ENCODE results near the gene NUTF2. TPM values are rescaled to one million over a fixed set of nuclear protein-coding genes. Genes with fewer than 3 reads are reported as not detected.

Gene NUTF2
- 87.6 TPM for total RNA-seq
- long read RNA-seq, transcript NUTF2-206 (5 exons, 1,119 nt), result minor isoform, 7 of 56 reads
- long read RNA-seq, transcript NUTF2-201 (5 exons, 2,321 nt), result major isoform, 44 of 56 reads
- long read RNA-seq, partial matches to known transcripts, result 0 of 56 reads
- long read RNA-seq, other reads (novel, unspliced or antisense), result 4 of 56 reads

DNA sequence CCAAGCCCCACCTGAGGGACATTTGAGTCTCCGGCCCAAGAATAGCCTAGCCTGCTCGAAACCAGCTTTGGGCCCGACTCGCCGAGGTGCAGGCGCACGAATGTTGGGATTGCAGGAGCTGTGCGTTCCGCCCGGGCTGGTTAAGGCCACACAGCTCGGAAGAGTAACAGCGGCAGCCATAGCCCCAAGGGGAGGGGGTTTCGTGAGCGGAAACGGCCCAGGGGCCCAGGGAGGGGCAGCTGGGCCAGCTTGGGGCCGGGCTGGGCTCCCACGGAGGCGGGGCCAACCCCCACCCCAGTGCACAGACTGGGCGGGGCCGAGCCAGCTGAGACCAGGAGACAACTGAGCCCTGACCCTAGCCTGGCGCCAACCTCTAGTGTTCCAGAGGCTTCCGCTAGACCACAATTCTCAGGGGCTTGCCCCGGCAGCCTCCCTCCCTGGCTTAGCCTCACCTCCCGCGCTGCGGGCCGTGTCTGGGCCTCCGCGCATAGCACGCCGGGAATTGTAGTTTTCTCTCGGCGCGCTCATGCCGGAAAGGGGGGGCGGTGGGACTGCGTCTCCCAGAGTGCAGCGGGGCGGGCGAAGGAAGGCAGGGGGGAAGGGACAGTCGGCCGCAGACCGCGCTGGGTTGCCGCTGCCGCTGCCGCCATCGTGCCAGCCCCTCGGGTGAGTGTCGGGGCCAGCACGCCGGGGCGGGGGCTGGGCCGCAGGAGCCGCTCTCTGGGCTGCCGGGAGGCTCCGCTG is at the start of gene NUTF2:
TSS of gene NUTF2 (plus strand) at position 614 of the 744 bp plus-strand sequence. CDS start 18,198 bp downstream, outside the sequence.
- peak; percentile 99 for DNase-seq (ENCODE audit: low spot score)

DNA sequence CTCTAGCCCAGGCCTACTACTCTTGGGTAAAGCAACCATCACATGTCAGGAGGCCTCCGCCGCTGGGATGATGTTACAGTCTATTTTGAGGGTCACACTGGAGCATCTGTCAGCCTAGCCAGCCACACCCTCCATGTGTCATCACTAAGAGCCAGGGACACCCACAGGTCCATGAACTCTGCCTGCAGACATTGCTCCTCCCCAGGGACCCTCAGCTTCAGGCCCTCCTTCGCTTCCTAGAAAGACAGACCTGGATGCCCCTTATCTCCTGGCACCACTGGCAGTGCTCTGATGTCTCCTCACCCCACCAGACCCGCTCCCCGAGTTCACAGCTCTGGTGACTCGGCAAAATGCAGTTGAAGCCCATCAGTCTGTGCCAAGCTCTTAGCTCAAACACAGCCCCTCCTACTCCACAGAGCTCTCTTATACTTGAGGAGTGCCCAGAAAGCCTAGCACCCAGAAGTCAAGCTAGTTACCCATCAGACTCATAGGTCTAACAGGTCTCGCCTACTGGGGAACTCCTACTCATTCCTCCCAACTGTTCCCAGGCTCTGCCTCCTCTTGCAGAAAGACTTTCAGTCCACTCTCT is 46.3 kb upstream of the NUTF2 start:
- no peak for DNase-seq (ENCODE audit: low spot score)

DNA sequence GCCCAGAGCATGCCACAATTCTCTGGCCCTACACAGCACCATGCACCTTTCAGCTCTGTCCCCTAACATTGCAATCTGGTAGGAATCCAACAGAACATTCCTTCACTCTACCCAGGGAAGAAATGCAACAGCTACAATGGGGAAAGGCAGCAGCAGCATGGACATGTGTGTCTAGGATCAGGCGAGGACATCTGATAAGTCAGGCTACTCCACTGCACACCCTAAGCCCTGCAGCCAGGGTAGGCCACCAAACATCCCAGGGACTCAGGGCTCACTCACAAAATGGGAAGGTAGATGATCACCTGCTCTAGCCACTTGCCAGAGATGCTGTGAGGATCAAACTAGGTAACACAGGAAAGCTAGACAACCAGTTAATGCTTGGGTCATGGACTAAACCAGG is 45.5 kb upstream of the NUTF2 start:
- no peak for DNase-seq (ENCODE audit: low spot score)

DNA sequence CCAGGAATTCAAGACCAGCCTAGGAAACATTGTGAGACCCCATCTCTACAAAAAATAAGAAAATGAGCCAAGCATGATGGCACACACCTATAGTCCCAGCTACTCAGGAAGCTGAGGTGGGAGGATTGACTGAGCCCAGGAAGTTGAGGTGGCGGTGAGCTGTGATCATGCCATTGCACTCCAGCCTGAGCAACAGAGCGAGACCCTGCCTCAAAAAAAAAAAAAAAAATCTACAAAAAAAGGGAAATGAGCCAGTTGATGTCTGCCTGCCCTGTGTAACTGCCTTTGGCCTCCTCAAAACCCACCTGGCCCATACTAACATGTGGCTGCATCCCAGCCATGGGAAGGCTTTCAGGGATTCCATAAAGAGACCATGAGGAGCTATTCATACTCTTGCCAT is 44.9 kb upstream of the NUTF2 start:
- DNase-seq (ENCODE audit: low spot score), result no peak

DNA sequence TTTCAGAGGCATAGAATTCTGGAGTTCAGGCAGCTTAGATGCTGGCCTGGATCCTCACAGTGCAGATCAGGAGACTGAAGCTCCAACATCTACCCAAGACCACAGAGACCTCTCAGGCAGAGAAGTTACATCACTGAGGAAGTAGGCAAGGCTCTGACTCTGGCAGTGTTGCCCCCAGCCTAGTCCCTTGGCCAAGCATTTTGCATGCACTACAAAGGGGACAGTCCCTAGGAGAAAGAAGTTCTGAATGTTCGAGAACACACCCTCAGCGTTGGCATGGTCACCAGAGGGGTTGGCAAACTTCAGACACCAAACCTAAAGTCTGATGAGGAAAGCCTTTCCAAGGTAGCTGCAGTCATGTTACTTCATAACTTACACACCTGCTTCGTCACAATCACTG is 42.8 kb upstream of the NUTF2 start:
- DNase-seq (ENCODE audit: low spot score), result no peak

DNA sequence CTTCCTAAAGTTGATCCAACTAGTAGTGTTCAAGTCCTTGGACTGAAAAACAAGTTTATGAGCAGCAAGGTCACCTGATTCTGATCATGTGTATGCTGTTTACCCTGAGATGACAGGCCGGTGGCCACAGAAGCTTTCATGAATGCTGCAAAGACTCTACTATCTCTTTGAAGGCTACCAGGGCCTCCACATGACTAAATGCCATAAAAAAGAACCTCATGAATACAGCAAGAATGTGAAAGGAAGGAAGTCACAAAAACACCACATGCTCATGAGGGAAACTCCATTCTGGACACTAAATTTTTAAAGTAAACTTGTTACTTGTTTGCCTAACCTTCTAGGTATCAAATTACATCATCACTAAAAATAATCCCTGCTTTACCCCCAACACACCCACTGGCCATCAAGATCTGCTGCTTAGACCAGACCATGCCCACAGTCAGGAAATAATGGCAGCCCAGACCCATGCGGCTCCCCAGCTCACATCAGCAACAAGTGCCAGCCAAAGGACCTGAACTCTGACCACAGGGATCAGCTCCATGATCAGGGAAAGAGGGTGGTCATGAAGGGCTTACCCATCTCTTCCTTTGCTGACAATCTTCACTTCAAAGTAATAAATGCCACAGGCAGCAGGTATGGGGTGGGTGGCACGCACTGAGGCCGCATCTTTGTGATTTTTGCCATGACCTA is 41.7 kb upstream of the NUTF2 start:
- no peak for DNase-seq (ENCODE audit: low spot score)

GRCh38 chr16:67805718-67806427 is 40.9 kb upstream of the NUTF2 start:
- DNase-seq (ENCODE audit: low spot score), result no peak

DNA sequence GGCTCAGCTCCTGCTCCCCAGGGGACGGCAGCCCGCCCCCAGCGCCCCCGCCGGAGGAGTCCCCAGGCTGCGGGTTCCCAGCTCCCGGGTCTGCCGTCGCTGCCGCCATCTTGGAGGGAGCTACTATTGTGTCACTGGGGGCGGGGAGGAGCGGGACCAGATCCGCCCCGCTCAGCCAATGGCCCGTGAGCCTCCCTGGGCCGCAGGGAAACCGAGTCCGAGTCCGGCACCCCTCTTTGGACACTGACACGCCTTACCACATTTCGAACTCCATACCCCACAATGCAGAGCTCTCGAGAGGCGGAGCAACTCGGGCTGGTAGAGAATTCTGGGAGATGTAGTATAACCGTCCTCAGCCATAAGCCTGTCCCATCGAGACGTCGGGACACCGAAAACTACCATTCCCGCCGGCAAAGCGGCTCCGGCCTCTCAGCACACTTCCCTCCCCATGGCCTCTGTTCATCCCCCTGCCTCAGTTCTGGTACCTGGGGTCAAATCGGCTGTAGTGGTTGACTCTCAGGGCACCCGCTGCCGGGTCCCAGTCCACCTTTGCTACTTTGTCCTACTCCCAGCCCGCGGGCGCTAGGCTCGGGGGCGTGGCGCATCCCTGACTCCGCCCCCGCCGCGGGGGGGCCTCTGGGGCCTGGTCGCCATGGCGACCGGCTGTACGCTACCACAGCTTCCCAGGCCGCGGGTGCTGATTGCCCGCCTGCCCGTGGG is 40.1 kb upstream of the NUTF2 start, which contains the start of the genes RANBP10 and TSNAXIP1:
TSS of gene RANBP10 (minus strand) at position 133 of the 720 bp plus-strand sequence. CDS start at position 109, 24 bp downstream.
TSS of gene TSNAXIP1 (plus strand) at position 462 of the 720 bp plus-strand sequence. CDS start 261 bp downstream, outside the sequence.
- peak; percentile 98 for DNase-seq (ENCODE audit: low spot score)

- DNase-seq (ENCODE audit: low spot score), result no peak
Measured at GRCh38 chr16:67807148-67807682, 39.5 kb upstream of the NUTF2 start.

- no peak for DNase-seq (ENCODE audit: low spot score)
Measured at GRCh38 chr16:67811899-67812298, 34.8 kb upstream of the NUTF2 start.

DNA sequence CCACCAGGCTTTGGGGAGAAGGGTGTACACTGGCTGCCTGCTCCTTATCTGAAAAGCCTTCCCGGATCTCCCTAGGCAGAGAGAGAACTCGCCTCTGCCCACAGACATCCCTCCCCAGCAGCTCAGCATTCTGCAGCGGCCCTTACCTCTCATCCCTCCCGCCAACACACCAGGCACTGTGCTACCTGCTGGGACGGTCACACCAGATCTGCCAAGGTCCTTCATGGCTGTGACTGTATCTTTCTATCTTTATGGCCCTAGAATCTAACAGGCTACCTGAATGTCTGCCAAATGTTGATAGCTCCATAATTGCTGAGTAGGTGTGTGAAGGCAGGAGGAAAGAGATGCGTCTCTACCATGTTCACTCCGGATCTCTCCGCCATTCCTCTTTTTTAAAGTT is 32.2 kb upstream of the NUTF2 start:
- no peak for DNase-seq (ENCODE audit: low spot score)

DNA sequence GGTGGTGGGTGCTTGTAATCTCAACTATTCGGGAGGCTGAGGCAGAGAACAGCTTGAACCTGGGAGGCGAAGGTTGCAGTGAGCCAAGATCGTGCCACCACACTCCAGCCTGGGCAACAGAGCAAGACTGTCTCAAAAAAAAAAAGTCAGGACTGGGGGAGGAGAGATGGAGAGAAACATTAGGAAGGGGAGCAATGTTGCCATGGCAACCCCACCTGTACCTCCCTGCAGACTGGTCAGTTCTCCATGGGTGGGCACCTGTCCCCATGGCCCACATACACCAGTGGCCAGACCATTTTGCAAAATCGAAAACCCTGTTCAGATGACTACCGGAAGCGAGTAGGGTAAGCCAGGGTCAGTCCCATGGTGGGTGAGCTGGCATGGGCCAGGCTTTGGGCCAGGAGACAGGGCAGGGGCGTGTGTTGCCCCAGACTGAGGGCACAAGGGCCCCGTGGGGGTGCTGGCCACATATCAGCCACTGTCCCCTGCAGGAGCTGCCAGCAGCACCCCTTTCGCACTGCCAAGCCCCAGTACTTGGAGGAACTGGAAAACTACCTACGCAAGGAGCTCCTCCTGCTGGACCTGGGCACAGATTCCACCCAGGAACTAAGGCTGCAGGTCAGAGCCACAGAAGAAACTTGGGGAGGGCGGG is 26.0 kb upstream of the NUTF2 start:
- no peak for DNase-seq (ENCODE audit: low spot score)

GRCh38 chr16:67822511-67822910 is 24.2 kb upstream of the NUTF2 start:
- DNase-seq (ENCODE audit: low spot score), result no peak

DNA sequence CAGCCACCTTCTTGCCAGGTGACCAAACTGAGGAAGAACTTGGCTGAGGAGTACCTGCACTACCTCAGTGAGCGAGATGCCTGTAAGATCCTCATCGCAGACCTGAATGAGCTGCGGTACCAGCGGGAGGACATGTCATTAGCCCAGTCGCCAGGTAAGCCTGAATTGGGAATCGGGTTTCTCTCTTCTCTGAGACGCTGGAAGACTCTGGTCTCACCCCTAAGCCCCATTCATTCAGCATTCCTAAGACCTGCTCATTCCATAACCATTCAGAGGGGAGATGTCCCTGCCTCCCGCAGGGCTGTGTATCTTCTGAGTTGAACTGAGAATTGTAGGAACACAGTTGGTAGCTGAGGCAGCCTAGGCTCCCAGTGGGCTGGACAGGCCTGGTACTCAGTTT is 21.6 kb upstream of the NUTF2 start:
- DNase-seq (ENCODE audit: low spot score), result no peak

- no peak for DNase-seq (ENCODE audit: low spot score)
Measured at GRCh38 chr16:67825906-67826305, 20.8 kb upstream of the NUTF2 start.

GRCh38 chr16:67828651-67829050 is 18.1 kb upstream of the NUTF2 start:
- DNase-seq (ENCODE audit: low spot score), result no peak

GRCh38 chr16:67833030-67833414 is 13.7 kb upstream of the NUTF2 start:
- no peak for DNase-seq (ENCODE audit: low spot score)

DNA sequence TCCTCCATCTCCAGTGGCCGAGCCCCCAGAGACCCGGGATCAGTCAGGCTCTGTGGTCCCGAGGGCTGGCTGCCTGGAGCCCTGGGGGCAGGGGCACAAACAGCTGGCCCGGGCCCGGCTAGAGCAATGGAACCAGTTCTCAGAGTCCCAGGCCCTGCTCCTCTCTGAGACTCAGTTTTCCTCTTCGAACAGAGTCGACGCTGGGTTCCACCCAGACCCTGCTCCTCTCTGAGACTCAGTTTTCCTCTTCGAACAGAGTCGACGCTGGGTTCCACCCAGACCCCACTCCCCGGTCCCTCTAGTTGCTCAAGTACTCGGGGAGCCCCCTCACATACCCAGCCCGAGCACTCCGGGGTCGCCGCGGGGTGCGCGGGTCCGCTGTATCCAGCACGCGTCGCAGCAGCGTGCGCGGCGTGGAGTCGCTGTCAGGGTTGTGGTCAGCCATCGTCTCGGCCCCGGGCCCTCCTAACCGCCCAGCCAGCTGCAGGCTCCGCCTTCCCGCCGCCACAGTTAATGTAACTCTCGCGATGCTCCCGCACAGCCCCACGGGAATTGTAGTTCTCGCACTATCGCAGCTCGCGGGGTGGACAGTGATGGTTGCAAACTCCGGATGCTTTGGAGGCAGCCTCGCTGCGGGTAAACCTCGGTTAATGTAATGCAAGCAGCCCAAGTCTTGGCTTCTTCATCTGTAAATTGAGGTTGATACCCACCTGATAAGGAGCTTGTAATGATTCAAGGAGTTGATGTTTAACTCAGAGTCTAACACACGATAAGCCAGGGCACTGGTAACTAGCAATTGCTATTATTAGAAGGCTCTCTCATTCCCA is 13.1 kb upstream of the NUTF2 start:
- peak; percentile 98 for DNase-seq (ENCODE audit: low spot score)

- DNase-seq (ENCODE audit: low spot score), result no peak
Measured at GRCh38 chr16:67834242-67834614, 12.5 kb upstream of the NUTF2 start.
